Uterus (tissue), 4 donors: ENCODE results near the gene ATP8B1. TPM values are rescaled to one million over a fixed set of nuclear protein-coding genes. Genes with fewer than 3 reads are reported as not detected.

ENCODE experiments used
- DNase-seq, 2 donors: peaks; one replicate each; pipeline ENCODE4 v3.0.0-alpha.2; 2019 to 2020
- H3K27ac ChIP-seq, 2 donors: fragments of 200-600 bp; sonication (generic); 1 replicate in 1 of 2; 2 replicates in 1 of 2; pipeline ENCODE4 v1.5.1; 2016 to 2018
- H3K27me3 ChIP-seq, 2 donors: fragments of 200-600 bp; sonication (generic); one replicate each; pipeline ENCODE4 v1.5.1; 2018 to 2019; ENCODE audit warnings: control low read depth in 1 of 2
- H3K36me3 ChIP-seq, 2 donors: fragments of 200-600 bp; sonication (generic); one replicate each; pipeline ENCODE4 v1.5.1; 2019; ENCODE audit warnings: control low read depth in 1 of 2
- H3K4me1 ChIP-seq, 2 donors: fragments of 200-600 bp; sonication (generic); one replicate each; pipeline ENCODE4 v1.5.1; 2018 to 2019; ENCODE audit warnings: control low read depth in 1 of 2
- H3K4me3 ChIP-seq, 2 donors: fragments of 200-600 bp; sonication (generic); 1 replicate in 1 of 2; 2 replicates in 1 of 2; pipeline ENCODE4 v1.5.1; 2018 to 2019; ENCODE audit warnings: mild to moderate bottlenecking in 1 of 2
- H3K9me3 ChIP-seq, 2 donors: fragments of 200-600 bp; sonication (generic); one replicate each; pipeline ENCODE4 v1.5.1; 2019; ENCODE audit warnings: control low read depth in 1 of 2
- CTCF ChIP-seq, 4 experiments: fragments of 200-600 bp in 2 of 4; fragments of 450-650 bp in 2 of 4; sonication (generic) in 2 of 4; IDR thresholded peaks; one replicate each; pipeline ENCODE4 v1.5.1; 2016 to 2019; ENCODE audit warnings: antibody characterized with exemption in 4 of 4, mild to moderate bottlenecking in 2 of 4, moderate library complexity in 1 of 4
- POLR2A ChIP-seq, 2 donors: fragments of 450-650 bp; IDR thresholded peaks; one replicate each; pipeline ENCODE4 v1.6.1; 2016; ENCODE audit warnings: antibody characterized with exemption in 2 of 2, mild to moderate bottlenecking in 1 of 2, moderate library complexity in 1 of 2
- intact Hi-C: fragments of 100-400 bp; cut with DNase I; formaldehyde crosslinking; loops from one replicate; pipeline ENCODE4 v1.15.1; 2023; ENCODE audit warnings: low total_unique reads
- total RNA-seq, 4 donors: library from RNA; depleted of rRNA in 3 of 4; stranded (reverse); fragments of >200 nt in 3 of 4; gene quantifications; one replicate each; pipeline versions ENCODE4 v1.1.0 to v1.2.4, GENCODE V29; 2014 to 2023
- donor health status: DM: yes; HTN: yes; CAD: no.

ATP8B1 gene
- total RNA-seq, 4 donors from 2014 or later = 18.4 to 24.9 (median 22.1) TPM

GRCh38 chr18:57844319-57844718, 41.2 kb upstream of the ATP8B1 start:
- Histone ChIP-seq H3K36me3 (no peaks in the 10 kb centered on the region), H3K4me1 (no peaks in the 10 kb centered on the region), H3K4me3 (no peak overlapping the region), H3K9me3 (no peaks in the 10 kb centered on the region), H3K27ac (no peak overlapping the region), H3K27me3 (no peaks in the 10 kb centered on the region)
- intact Hi-C loops = no loop called here
- no peak for DNase-seq
- TF ChIP-seq POLR2A (IDR thresholded peaks at IDR 0.05) (no peak), CTCF (IDR thresholded peaks at IDR 0.05) (no peak)

GRCh38 chr18:57843386-57843785, 40.3 kb upstream of the ATP8B1 start:
- Histone ChIP-seq H3K4me3 (no peak overlapping the region), H3K36me3 (no peaks in the 10 kb centered on the region), H3K4me1 (no peaks in the 10 kb centered on the region), H3K27ac (no peak overlapping the region), H3K27me3 (no peaks in the 10 kb centered on the region), H3K9me3 (no peaks in the 10 kb centered on the region)
- no peak for DNase-seq
- TF ChIP-seq POLR2A (IDR thresholded peaks at IDR 0.05) (no peak), CTCF (IDR thresholded peaks at IDR 0.05) (no peak)
- intact Hi-C loops = no loop called here

DNA sequence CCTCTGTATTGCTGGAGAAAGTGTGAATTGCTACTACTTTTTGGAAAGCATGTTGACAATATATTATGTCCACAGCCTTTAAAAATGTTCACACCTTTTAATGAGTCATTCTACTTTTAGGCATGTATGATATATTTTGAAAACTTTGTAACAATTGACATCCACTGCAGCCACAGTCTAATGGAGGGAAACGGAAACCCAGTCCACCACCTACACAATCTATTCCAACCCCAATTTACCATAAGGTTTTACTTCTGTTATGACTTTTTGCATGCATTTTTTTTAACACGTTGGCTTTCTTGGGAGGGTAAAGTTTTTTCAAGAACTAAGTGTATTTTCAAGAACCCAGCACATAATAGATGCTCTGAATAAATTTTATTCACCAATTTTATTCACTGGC, 38.5 kb upstream of the ATP8B1 start:
- H3K4me3 ChIP-seq = no peak overlapping the region
- H3K27ac ChIP-seq = no peak overlapping the region
- no peak for TF ChIP-seq CTCF (IDR thresholded peaks at IDR 0.05)
- TF ChIP-seq POLR2A (IDR thresholded peaks at IDR 0.05) = no peak
- H3K9me3 ChIP-seq = no peaks in the 10 kb centered on the region
- H3K27me3 ChIP-seq = no peaks in the 10 kb centered on the region
- no peaks in the 10 kb centered on the region for H3K36me3 ChIP-seq
- DNase-seq = no peak
- no peaks in the 10 kb centered on the region for H3K4me1 ChIP-seq
- intact Hi-C loops = no loop called here

GRCh38 chr18:57839942-57840381, 36.8 kb upstream of the ATP8B1 start:
- H3K4me3 ChIP-seq = no peak overlapping the region
- no peaks in the 10 kb centered on the region for H3K36me3 ChIP-seq
- DNase-seq = no peak
- no peak overlapping the region for H3K27ac ChIP-seq
- H3K4me1 ChIP-seq = no peaks in the 10 kb centered on the region
- TF ChIP-seq POLR2A (IDR thresholded peaks at IDR 0.05) (no peak), CTCF (IDR thresholded peaks at IDR 0.05) (no peak)
- no peaks in the 10 kb centered on the region for H3K9me3 ChIP-seq
- no peaks in the 10 kb centered on the region for H3K27me3 ChIP-seq
- intact Hi-C loops = no loop called here

- Histone ChIP-seq H3K27me3 (no peaks in the 10 kb centered on the region), H3K9me3 (no peaks in the 10 kb centered on the region), H3K36me3 (no peaks in the 10 kb centered on the region), H3K4me3 (no peak overlapping the region), H3K4me1 (no peaks in the 10 kb centered on the region), H3K27ac (no peak overlapping the region)
- TF ChIP-seq CTCF (IDR thresholded peaks at IDR 0.05) = no peak
- TF ChIP-seq POLR2A (IDR thresholded peaks at IDR 0.05) = no peak
- intact Hi-C loops = no loop called here
- DNase-seq = no peak
Observed at GRCh38 chr18:57837917-57838548, 34.9 kb upstream of the ATP8B1 start.
